ENCODE results near the gene TIE1.

GRCh38 chr1:43322506-43322905, 21.7 kb downstream of the TIE1 start:
- TF ChIP-seq POLR2A (IDR thresholded peaks at IDR 0.05; ENCODE audit: insufficient read depth in 1 of 2, low read depth in 2 of 2, low read length in 2 of 2) = no peak
- no peak for TF ChIP-seq NAIF1 (CRISPR knock-in tag; IDR thresholded peaks at IDR 0.05; ENCODE audit: borderline replicate concordance)
- TF ChIP-seq TAF1 (CRISPR knock-in tag; IDR thresholded peaks at IDR 0.05) = no peak

All from HepG2 (cell line).